ENCODE measurements around the gene RPL3.
"Not testable (repeated sequence)": the region's sequence is repeated elsewhere in the genome, so short reads cannot be mapped to it uniquely, and the experiment has no call there.

The RPL3 gene

GRCh38 chr22:39343259-39344045 is 24.0 kb upstream of the RPL3 start:
- intact Hi-C loops (cut with DNase I; ENCODE audit: low total_unique reads), result no loop called here
- peak; percentile 41 to 73 for DNase-seq

GRCh38 chr22:39341179-39341578 is 21.8 kb upstream of the RPL3 start:
- no peaks in the 10 kb centered on the region for H3K4me1 ChIP-seq
- H3K4me3 ChIP-seq, result no peak overlapping the region
- H3K27ac ChIP-seq, result no peak overlapping the region
- peaks cover 0 to 12% of the 10 kb centered on the region in 2 donors for H3K27me3 ChIP-seq
- no peak for DNase-seq
- no peak for TF ChIP-seq CTCF (IDR thresholded peaks at IDR 0.05)
- intact Hi-C loops (cut with DNase I; ENCODE audit: low total_unique reads), result no loop called here
- H3K36me3 ChIP-seq, result no peaks in the 10 kb centered on the region
- H3K9me3 ChIP-seq, result no peaks in the 10 kb centered on the region

More at GRCh38 chr22:39343259-39344045, 24.0 kb upstream of the RPL3 start:
- no peak overlapping the region for H3K4me3 ChIP-seq
- peak in 1 of 2 experiments; percentile 44 for TF ChIP-seq CTCF (IDR thresholded peaks at IDR 0.05)
- H3K36me3 ChIP-seq, result no peaks in the 10 kb centered on the region
- H3K9me3 ChIP-seq, result no peaks in the 10 kb centered on the region
- no peaks in the 10 kb centered on the region for H3K4me1 ChIP-seq
- H3K27me3 ChIP-seq, result peaks cover 0 to 13% of the 10 kb centered on the region in 2 donors
- H3K27ac ChIP-seq, result no peak overlapping the region

DNA sequence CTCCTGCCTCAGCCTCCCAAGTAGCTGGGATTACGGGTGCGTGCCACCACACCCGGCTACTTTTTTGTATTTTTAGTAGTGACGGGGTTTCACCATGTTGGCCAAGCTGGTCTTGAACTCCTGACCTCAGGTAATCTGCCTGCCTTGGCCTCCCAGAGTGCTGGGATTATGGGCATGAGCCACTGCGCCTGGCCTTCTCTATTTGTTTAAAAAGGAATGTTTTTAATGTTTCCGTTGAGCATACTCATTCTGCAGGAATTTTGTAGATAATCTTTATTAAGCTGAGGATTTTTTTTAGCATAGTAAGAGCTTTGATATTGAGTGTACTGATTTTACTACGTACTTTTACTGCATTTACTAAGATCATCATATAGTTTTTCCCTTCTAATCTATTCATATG is 20.4 kb upstream of the RPL3 start:
- H3K4me1 ChIP-seq; H3K9me3 ChIP-seq; DNase-seq; intact Hi-C loops (cut with DNase I; ENCODE audit: low total_unique reads); H3K27ac ChIP-seq; H3K4me3 ChIP-seq; H3K36me3 ChIP-seq: not testable (repeated sequence)
- peaks cover 0 to 14% of the 10 kb centered on the region in 2 donors for H3K27me3 ChIP-seq

- Histone ChIP-seq H3K9me3 (no peaks in the 10 kb centered on the region), H3K4me3 (no peak overlapping the region), H3K27me3 (peaks cover 0 to 2% of the 10 kb centered on the region in 2 donors), H3K4me1 (no peaks in the 10 kb centered on the region), H3K36me3 (no peaks in the 10 kb centered on the region), H3K27ac (no peak overlapping the region)
- intact Hi-C loops (cut with DNase I; ENCODE audit: low total_unique reads), result no loop called here
- no peak for TF ChIP-seq CTCF (IDR thresholded peaks at IDR 0.05)
- DNase-seq, result no peak
These were observed 17.0 kb upstream of the RPL3 start for GRCh38 chr22:39336411-39336810.

- Histone ChIP-seq H3K27ac (no peak overlapping the region), H3K4me3 (no peak overlapping the region), H3K9me3 (no peaks in the 10 kb centered on the region), H3K4me1 (no peaks in the 10 kb centered on the region), H3K27me3 (peaks cover 0 to 2% of the 10 kb centered on the region in 2 donors), H3K36me3 (no peaks in the 10 kb centered on the region)
- no peak for TF ChIP-seq CTCF (IDR thresholded peaks at IDR 0.05)
- intact Hi-C loops (cut with DNase I; ENCODE audit: low total_unique reads), result no loop called here
- DNase-seq, result no peak
These were observed 13.1 kb upstream of the RPL3 start for GRCh38 chr22:39332441-39333064.

GRCh38 chr22:39330553-39330952 is 11.1 kb upstream of the RPL3 start:
- H3K4me1 ChIP-seq; intact Hi-C loops (cut with DNase I; ENCODE audit: low total_unique reads); H3K36me3 ChIP-seq; H3K4me3 ChIP-seq; H3K27me3 ChIP-seq; H3K27ac ChIP-seq; H3K9me3 ChIP-seq; DNase-seq: not testable (repeated sequence)
